ENCODE data around the gene FMN2.

FMN2 gene

GRCh38 chr1:240356568-240356967 is 264.9 kb downstream of the FMN2 start:
- TF ChIP-seq, protein P1, sequence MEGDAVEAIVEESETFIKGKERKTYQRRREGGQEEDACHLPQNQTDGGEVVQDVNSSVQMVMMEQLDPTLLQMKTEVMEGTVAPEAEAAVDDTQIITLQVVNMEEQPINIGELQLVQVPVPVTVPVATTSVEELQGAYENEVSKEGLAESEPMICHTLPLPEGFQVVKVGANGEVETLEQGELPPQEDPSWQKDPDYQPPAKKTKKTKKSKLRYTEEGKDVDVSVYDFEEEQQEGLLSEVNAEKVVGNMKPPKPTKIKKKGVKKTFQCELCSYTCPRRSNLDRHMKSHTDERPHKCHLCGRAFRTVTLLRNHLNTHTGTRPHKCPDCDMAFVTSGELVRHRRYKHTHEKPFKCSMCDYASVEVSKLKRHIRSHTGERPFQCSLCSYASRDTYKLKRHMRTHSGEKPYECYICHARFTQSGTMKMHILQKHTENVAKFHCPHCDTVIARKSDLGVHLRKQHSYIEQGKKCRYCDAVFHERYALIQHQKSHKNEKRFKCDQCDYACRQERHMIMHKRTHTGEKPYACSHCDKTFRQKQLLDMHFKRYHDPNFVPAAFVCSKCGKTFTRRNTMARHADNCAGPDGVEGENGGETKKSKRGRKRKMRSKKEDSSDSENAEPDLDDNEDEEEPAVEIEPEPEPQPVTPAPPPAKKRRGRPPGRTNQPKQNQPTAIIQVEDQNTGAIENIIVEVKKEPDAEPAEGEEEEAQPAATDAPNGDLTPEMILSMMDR (IDR thresholded peaks at IDR 0.05; ENCODE audit: extremely low read depth, insufficient read depth, missing control alignments), result no peak
- in situ Hi-C loops (cut with MboI; ENCODE audit: low pct_unique_long_range_greater_than_20kb, low sequenced_read_pairs, unreplicated experiment), result no loop called here

DNA sequence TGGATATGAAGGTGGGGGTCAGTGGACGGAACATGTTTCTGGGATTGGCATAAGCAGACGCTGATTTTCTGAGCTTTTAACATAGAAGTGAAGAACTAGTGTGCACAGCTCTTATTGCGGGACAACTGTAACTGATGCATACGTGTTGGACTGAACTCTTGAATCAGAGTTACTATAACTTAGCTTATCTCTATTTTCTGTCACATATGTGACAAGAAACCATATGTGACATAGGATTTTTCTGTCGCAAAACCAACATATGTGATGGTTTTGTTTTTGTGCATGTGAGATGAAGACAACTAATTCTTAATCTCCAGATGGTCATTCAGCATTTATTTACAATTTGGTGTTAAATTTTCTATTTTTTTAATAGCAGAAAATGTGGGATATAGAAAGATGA is 270.4 kb downstream of the FMN2 start:
- DNase-seq (ENCODE audit: low spot score), result no peak
- TF ChIP-seq, protein P1 (IDR thresholded peaks at IDR 0.05; ENCODE audit: extremely low read depth, insufficient read depth, missing control alignments), result no peak
- in situ Hi-C loops (cut with MboI; ENCODE audit: low pct_unique_long_range_greater_than_20kb, low sequenced_read_pairs, unreplicated experiment), result no loop called here

More at GRCh38 chr1:240356568-240356967, 264.9 kb downstream of the FMN2 start:
- no peak for DNase-seq (ENCODE audit: low spot score)

GRCh38 chr1:240362826-240363225 is 271.1 kb downstream of the FMN2 start:
- no peak for DNase-seq (ENCODE audit: low spot score)
- in situ Hi-C loops (cut with MboI; ENCODE audit: low pct_unique_long_range_greater_than_20kb, low sequenced_read_pairs, unreplicated experiment), result no loop called here
- TF ChIP-seq, protein P1 (IDR thresholded peaks at IDR 0.05; ENCODE audit: extremely low read depth, insufficient read depth, missing control alignments), result no peak

GRCh38 chr1:240363315-240363714 is 271.6 kb downstream of the FMN2 start:
- DNase-seq (ENCODE audit: low spot score), result no peak
- in situ Hi-C loops (cut with MboI; ENCODE audit: low pct_unique_long_range_greater_than_20kb, low sequenced_read_pairs, unreplicated experiment), result no loop called here
- TF ChIP-seq, protein P1 (IDR thresholded peaks at IDR 0.05; ENCODE audit: extremely low read depth, insufficient read depth, missing control alignments), result no peak

DNA sequence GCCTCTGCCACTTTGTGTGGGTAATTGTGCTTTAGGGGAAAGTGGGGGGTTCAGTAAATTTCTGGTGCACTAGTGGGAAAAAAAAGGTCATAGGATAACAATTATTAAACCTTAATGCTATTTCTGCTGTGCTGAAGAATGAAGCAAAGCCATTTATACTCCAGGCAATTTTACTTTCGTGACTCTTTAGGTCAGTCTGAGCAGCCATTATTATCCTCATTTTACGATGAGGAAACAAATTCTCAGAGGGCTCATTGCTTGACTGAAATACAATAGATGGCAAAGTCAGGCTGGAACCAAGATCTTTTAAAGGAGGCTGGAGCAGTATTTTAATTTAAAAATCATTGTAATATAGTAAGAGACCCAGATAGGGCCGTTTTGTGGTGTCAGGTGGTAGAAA is 272.2 kb downstream of the FMN2 start:
- in situ Hi-C loops (cut with MboI; ENCODE audit: low pct_unique_long_range_greater_than_20kb, low sequenced_read_pairs, unreplicated experiment), result no loop called here
- TF ChIP-seq, protein P1 (IDR thresholded peaks at IDR 0.05; ENCODE audit: extremely low read depth, insufficient read depth, missing control alignments), result no peak

DNA sequence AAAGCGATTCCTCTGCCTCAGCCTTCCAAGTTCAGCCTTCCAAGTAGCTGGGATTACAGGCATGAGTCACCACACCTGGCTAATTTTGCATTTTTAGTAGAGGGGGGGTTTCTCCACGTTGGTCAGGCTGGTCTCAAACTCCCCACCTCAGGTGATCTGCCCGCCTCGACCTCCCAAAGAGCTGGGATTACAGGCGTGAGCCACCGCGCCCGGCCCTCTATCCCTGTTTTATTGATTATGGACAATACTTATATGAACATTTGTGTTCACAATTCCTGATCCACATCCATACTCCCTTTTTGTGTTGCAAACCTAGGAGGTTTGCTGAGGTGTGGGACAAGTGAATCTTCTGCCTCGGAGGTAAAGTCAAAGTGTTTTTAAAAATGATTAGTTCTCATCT is 275.0 kb downstream of the FMN2 start:
- in situ Hi-C loops (cut with MboI; ENCODE audit: low pct_unique_long_range_greater_than_20kb, low sequenced_read_pairs, unreplicated experiment), result no loop called here
- no peak for DNase-seq (ENCODE audit: low spot score)
- TF ChIP-seq, protein P1 (IDR thresholded peaks at IDR 0.05; ENCODE audit: extremely low read depth, insufficient read depth, missing control alignments), result no peak

More for the DNA sequence above, 272.2 kb downstream of the FMN2 start:
- no peak for DNase-seq (ENCODE audit: low spot score)

GRCh38 chr1:240385551-240385950 is 293.9 kb downstream of the FMN2 start:
- TF ChIP-seq, protein P1 (IDR thresholded peaks at IDR 0.05; ENCODE audit: extremely low read depth, insufficient read depth, missing control alignments), result no peak
- in situ Hi-C loops (cut with MboI; ENCODE audit: low pct_unique_long_range_greater_than_20kb, low sequenced_read_pairs, unreplicated experiment), result no loop called here
- DNase-seq (ENCODE audit: low spot score), result no peak
